ENCODE data around the gene CALML5. TPM values are rescaled to one million over a fixed set of nuclear protein-coding genes. Genes with fewer than 3 reads are reported as not detected.

The CALML5 gene
- total and polyA plus RNA-seq, 2 of the 4 experiments (the other 2 are of a cell fraction) = not detected

- Histone ChIP-seq H3K4me3 (ENCODE audit: insufficient read depth, low read depth, low read length) (no peak overlapping the region), H2AK5ac (ENCODE audit: low read depth, low read length) (no peak overlapping the region), H4K20me1 (ENCODE audit: insufficient read depth, low read length) (no peaks in the 10 kb centered on the region), H2BK15ac (ENCODE audit: low read depth, low read length) (no peak overlapping the region), H4K8ac (ENCODE audit: low read depth in 2 of 2, low read length in 2 of 2) (no peak overlapping the region), H3K4me1 (ENCODE audit: control insufficient read depth, insufficient read depth, low read length) (peaks cover 14% of the 10 kb centered on the region), H3K23ac (ENCODE audit: low read depth, low read length) (no peak overlapping the region), H3K18ac (ENCODE audit: low read depth, low read length) (no peak overlapping the region), H4K91ac (ENCODE audit: insufficient read depth, low read depth, low read length) (no peak overlapping the region), H3K27me3 (ENCODE audit: control insufficient read depth, insufficient read depth, low read length) (no peaks in the 10 kb centered on the region), H3K36me3 (ENCODE audit: control insufficient read depth, insufficient read depth, low read length) (no peaks in the 10 kb centered on the region), H3K4ac (ENCODE audit: low read depth, low read length) (no peak overlapping the region), H3K9ac (ENCODE audit: low read depth, low read length) (no peak overlapping the region), H3K56ac (ENCODE audit: extremely low read depth, insufficient read depth, low read length) (no peak overlapping the region), H2BK20ac (ENCODE audit: low read depth, low read length) (no peak overlapping the region), H2BK5ac (ENCODE audit: low read depth, low read length, poor library complexity, severe bottlenecking) (no peak overlapping the region), H4K5ac (ENCODE audit: low read depth, low read length) (no peak overlapping the region), H2AK9ac (replicated peaks; ENCODE audit: low read depth, low read length, poor library complexity) (no peak overlapping the region), H2AFZ (replicated peaks; ENCODE audit: low read length, poor library complexity) (no peak overlapping the region), H3K27ac (ENCODE audit: insufficient read depth, low read length) (no peak overlapping the region), H3K79me1 (ENCODE audit: low read depth in 1 of 2, low read length in 2 of 2) (no peaks in the 10 kb centered on the region), H2BK120ac (ENCODE audit: low read depth, low read length) (no peak overlapping the region), H3K9me1 (ENCODE audit: insufficient read depth, low read length) (peaks cover 5% of the 10 kb centered on the region), H3K4me2 (ENCODE audit: low read depth, low read length) (no peak overlapping the region), H3K9me3 (ENCODE audit: control insufficient read depth, insufficient read depth, low read length) (peaks cover 6% of the 10 kb centered on the region), H3K14ac (replicated peaks; ENCODE audit: low read depth, low read length) (no peak overlapping the region)
- in situ Hi-C loops (cut with MboI; ENCODE audit: low sequenced_read_pairs) = loop anchor here (25.0 kb wide), 1 partner anchor 395 kb away; no protein-coding TSS in a partner anchor
- no TSS peak for BruUV-seq (replicated peaks)
- intact Hi-C loops (cut with micrococcal nuclease) = loop anchor here (5.0 kb wide), 1 partner anchor 55 kb away; the partner anchor contains the start of gene CALML3
- dilution Hi-C loops (cut with HindIII; ENCODE audit: low sequenced_read_pairs, unreplicated experiment) = no loop called here
- CTCF ChIA-PET = interaction anchor here (0.8 kb wide), 1 partner anchor 156 kb away, joined by 3 read pairs; no protein-coding TSS in a partner anchor
- DNase-seq = no peak
- no peak for TF ChIP-seq SMC3 (IDR thresholded peaks at IDR 0.05; ENCODE audit: low read depth, low read length)
- TF ChIP-seq FOS (IDR thresholded peaks at IDR 0.05; ENCODE audit: low read depth, low read length) = no peak
- TF ChIP-seq POLR2A (IDR thresholded peaks at IDR 0.05; ENCODE audit: low read depth, low read length) = no peak
- no peak for TF ChIP-seq BHLHE40 (IDR thresholded peaks at IDR 0.05; ENCODE audit: low read depth, low read length)
- TF ChIP-seq CHD1 (IDR thresholded peaks at IDR 0.05; ENCODE audit: low read depth, low read length) = no peak
- TF ChIP-seq ELK1 (IDR thresholded peaks at IDR 0.05; ENCODE audit: borderline replicate concordance, low read depth, low read length) = no peak
- TF ChIP-seq RAD21 (IDR thresholded peaks at IDR 0.05; ENCODE audit: low read length) = no peak
- TF ChIP-seq CTCF (conservative IDR thresholded peaks at IDR 0.05; ENCODE audit: low read depth, low read length) = no peak
- no peak for TF ChIP-seq USF2 (IDR thresholded peaks at IDR 0.05; ENCODE audit: low read depth, low read length)
- TF ChIP-seq CEBPB (IDR thresholded peaks at IDR 0.05; ENCODE audit: low read depth, low read length) = no peak
- 100% methylated on average over 2 of the region's 8 CpGs; no CpG with 5 or more reads in 1 of the 2 experiments for WGBS, 2 experiments (ENCODE audit: extremely low coverage in 2 of 2, insufficient read length in 1 of 2)
- ATAC-seq (ENCODE audit: low read depth) = no peak
- POLR2A ChIA-PET (ENCODE audit: unreplicated experiment) = no interaction called here
Measured at GRCh38 chr10:5467207-5467535, 32.2 kb downstream of the CALML5 start.

Measured in IMR-90 (cell line).